CD4-positive, alpha-beta T cell treated with Interferon gamma for 1 hour (primary cell): ENCODE results near the gene HS3ST5.
"Not testable (repeated sequence)": the region's sequence is repeated elsewhere in the genome, so short reads cannot be mapped to it uniquely, and the experiment has no call there.

Experiments used
- DNase-seq: peaks from one replicate; pipeline ENCODE4 v3.0.0-alpha.2; 2020

Gene HS3ST5

DNA sequence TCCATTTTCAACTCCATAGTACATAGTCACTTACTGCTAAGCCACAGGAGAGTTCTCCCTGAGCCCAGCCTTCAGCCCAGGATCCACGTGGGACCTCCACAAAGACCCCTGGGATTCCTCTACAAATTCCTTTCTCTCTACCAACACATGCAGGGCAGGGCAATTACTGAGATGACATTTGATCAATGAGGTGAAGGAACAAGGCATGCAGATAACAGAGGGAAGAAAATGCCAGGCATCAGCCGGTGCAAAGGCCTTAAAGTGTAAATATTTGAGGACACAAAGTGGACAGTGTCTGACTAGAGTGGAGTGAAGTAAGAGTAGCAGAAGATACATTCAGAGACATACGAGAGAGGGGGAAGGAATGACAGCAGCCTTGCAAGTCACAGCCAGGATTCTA is 70.2 kb downstream of the HS3ST5 start:
- no peak for DNase-seq

DNA sequence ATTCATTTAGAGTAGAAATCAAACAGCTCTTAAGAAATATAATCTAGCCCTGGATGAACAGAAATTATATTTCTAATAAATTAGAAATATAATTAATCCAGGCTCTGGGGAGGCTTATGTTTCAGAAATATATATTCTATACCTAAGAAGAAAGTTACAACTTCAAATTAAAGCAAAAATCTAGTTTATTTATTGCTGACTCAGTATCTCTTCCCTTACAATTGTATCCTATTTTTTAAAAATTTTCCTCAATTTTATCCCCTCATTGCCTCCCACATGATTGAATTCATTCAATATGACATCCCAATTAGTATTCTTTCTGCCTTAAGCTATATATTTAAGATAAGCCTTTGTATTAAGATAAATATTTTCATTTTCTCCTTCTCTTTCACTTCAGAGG is 71.4 kb downstream of the HS3ST5 start:
- DNase-seq: no peak

DNA sequence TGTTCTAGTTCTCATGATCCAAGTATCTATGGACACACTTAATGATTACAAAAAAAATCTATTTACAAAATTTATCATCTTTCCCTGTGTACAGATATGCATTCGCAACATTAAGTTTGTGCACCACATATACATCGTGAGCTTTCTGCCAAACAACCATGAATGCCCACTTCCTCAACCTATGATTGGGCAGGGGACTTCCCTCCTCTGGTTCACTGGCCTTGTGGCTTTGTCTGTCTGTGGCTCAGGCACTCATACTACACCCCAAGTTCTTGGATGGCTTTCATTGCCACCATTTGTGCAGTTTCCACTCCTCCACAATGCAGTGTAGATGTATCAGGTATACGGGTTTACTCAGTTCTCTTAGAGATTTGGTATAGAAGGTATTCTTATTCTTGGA is 74.9 kb downstream of the HS3ST5 start:
- DNase-seq: no peak

DNA sequence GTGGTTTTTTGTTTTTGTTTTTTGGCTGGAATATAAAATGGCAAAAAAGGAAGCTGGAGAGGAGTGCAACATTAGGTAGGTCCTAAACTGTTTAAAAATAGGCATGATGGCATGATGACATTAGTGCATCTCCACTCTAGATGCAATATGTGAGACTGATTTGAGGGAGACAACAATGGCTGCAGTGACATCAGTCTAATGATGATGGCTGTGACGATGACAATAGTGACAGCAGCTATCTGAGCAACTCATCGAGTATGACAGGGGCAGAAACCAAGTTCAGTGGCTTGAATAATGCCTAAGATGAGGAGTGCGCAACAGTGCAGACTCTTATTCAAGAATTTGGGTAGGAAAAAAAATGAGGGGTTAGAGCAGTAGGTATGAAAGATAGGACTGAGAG is 82.0 kb downstream of the HS3ST5 start:
- no peak for DNase-seq

DNA sequence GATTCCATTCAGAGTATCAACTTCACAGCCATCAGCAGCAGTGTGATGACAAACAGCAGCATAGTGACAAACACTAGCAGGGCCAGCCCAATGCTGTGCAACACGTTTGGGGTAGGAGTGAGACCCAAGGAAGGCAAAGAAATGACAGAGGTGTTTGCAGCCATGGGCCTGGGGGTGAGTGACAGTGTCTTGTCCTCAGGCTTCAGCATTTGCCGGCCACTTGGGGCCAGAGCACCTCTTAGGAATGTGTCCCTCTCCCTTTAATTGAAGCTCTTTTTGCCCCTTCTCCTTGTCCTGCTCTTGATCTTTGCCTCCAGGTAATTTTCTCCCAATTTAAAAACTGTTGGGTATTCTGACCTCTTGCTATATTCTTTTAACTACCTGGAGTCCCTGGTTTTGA is 84.4 kb downstream of the HS3ST5 start:
- no peak for DNase-seq

DNA sequence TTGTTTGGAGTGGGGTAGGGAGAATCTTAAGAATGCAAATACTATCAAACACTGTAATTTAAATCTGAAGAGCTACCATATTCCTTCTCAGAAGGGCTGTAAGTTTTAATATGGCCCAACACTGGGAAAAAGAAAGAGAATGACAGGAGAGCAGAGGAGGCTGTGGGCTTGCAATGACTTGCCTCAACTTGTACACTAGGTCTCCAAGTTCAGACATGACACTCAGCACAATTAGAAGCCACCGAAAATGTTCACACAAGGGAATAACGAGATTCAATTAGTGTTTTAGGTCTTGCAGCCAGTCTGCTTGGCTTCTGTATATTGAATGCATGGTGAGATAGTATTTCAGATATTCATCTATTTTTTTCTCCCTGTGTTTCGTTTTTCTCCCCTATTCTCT is 89.4 kb downstream of the HS3ST5 start:
- DNase-seq: no peak

DNA sequence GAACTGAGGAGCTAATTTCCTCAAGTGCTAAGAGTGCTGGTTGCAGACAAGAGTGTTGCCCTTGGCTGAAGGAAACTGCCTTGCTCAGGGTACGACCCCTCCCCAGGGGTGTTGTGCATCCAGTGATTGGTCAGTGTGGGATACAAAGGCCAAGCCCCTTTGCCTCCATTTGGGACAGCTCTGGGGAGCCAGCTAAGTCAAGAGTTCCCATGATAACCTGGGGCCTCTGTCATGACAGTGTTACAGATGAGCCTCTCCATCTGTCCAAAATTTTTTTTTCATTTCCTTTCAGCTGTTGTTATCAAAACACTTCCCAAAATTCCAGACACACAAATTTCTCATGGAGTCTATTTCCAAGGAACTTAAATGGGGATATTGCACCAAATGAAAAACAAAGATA is 93.3 kb downstream of the HS3ST5 start:
- DNase-seq: no peak

DNA sequence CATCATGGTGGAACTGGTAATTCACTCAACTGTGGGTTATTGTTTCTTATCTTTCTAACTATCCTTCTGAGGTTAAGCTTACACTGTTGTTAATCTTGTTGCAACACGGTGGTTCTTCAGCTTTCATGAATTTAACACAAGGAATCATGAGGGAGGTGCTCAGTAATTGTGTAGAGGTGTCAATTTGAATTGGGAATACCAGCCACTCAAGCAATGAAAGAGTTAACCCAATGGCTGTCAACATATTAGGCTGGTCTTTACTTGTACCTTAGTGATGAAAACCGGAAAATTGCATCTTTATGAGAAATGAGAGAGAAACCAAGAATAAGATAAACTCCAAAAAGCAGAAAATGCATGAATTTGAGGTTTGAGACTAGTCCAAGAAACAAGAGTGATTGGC is 95.7 kb downstream of the HS3ST5 start:
- DNase-seq: no peak

DNA sequence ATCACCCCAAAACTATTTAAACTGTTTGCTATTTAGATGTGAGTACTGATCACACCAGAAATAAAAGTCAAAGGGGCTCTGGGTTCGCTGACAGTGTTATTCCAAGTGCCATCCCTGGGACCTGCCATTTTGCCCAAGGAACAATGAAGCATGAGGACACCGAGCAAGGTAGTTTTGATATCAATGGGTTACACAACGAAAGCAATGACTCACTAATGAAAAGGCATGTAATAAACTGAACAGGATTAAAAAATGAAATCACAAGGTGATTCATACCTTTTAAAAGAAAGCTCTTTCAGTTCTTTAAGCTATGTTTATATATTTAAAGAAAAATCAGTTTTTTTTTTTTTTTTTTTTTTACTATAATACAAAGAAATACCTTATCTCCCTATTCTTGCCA is 102.0 kb downstream of the HS3ST5 start:
- DNase-seq: no peak

DNA sequence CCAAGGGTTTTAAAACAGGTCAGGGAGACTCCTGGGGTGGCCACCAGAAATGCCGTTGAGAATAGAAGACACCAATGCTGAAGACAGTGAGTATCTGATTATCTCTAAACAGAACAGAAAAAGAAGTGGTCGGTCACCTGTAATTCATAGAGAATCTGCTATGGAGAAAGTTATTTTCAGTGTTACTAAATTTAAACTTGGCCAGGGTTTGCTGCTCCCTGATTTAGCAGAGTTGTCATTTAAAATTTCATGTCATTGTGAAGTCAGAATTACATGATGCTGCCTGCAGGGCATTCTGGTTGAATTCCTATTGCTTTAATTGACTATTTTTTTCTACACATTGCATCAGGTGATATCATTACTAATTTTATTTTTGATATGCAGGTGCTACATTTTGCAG is 114.1 kb downstream of the HS3ST5 start:
- DNase-seq: no peak

DNA sequence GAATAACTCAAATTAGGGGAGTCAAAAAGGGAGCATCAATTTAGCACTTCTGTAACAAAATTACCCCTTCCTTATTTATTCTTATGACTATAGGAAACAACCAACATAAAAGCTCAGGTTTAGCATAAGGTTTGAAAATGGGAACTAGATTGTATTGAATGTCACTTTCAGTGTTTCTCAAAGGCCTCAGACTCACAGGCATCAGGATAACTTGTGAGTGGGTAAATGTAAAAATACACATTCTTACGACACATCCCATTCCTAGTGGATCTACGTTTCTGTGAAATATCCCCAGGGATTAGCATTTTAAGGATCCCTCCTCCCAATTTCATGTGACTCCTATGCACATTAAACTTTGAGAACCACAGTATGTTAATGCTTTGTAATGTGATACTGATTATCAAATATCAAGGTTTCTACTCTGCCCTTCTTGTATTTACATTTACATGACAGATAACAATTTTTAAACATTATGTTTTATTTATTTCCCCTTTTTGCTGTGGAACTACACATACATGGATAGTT is 114.8 kb downstream of the HS3ST5 start:
- DNase-seq: no peak

DNA sequence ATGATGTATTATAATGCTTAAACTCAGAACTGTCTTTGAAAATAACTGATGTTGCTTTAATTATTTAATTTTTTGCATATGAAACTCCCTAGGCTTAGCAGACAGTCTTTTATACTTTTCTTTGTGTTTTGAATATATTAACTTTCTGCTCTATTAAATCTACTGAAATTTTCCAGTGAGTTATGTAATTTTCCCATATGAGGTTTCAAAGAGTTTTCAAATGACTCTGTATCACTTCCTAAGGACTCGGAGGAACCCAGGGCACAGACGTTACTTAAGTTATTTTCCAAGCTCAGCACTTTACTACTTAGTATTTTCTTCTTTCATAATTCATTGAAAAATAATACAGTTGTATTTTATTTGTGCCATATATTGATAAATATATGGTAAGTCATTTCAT is 122.6 kb downstream of the HS3ST5 start:
- no peak for DNase-seq

DNA sequence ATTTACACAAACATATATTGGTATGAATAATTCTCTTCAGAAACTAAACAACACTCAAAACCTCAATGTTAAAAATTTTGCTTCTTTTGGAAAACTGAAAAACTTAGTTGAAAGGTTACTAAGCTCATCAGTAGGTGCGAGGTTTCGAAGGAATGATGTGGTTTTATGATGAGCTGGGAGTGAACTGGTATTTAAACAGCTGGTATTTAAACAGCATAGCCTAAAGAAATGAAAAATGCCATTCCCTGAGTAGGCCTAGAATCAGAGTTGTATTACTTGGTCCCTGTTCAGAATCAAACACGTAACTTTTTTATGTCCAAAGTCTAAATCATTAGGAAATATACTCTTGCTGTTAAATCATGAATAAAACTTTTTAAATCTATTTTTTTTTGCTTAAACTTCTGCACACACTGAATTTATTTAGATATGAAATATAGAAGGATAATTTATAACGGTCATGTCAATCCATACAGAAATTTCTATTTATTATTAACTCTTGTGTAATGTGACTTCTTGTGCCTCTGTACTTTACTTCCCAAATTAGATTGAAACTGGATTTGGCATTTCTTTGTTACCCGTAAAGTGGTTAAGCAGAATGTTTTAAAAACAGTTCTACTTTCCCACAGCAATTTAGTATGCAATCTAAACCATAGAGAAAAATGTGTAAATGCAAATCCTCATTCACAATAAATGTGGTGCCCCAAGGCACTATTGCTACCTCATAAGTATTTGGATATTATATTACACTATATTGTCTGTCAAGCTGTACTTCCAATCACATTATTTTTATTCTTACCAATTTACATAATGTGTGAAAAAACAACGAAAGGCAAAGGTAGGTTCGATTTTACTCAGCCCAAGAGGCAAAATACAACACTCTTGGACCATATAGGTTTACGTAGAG is 124.1 kb downstream of the HS3ST5 start:
- DNase-seq: no peak

DNA sequence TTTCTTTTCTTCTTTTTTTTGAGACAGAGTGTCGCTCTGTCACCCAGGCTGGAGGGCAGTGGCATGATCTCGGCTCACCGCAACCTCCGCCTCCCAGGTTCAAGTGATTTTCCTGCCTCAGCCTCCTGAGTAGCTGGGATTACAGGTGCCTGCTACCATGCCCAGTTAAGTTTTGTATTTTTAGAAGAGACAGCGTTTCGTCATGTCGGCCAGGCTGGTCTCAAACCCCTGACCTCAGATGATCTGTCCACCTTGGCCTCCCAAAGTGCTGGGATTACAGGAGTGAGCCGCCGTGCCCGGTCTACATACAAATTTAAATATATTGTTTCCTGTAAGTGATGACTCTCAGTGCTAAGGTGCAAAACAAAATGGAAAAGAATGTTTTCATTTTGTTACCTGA is 124.8 kb downstream of the HS3ST5 start:
- DNase-seq: not testable (repeated sequence)

DNA sequence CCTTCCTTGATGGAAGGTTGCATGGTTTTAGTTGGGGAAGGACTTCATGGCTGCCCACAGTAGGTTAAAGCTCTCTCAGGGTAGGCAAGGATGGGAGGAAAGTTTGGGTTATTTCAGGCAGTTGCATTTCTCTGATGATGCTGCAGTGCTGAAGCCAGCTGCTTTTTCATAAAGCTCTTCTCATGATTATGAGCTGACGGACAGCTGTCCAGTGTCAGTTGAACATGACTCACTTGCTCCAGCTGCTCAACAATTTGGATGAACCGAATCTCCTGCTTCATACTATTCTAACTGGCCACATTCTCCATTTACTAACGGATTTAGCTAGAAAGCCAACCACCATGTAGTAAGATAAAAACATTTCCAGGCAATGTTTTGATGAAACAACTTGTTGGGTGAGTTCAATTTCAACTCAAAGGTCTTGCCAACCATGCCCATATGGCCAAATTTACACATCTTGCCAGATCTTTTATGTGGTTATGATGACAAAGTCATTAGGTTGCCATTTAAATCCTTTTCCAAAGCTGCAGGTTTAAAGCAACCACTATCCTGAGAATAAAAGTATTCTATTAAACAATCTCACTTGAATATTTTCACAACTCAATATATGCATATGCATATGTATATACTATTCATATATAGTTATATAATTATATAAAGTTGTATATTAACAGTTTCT is 125.9 kb downstream of the HS3ST5 start:
- DNase-seq: no peak

DNA sequence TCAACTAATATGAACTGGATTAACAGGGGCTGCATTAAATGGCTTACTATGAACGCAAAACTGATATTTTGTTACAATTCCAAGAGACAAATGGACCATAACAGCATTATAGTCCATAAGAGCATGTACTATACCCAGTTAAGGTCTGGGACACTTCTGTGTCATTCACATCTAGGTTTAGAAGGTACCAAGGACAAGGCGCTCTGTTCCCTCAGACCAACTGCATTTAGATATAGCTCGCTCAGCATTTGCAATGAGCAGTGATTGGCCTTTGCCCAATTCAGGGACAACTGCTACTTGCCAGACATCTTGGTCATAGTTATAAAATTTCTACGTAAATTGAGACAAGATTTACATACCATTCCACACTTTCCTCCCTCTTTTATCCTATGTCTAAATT is 132.4 kb downstream of the HS3ST5 start:
- DNase-seq: no peak

DNA sequence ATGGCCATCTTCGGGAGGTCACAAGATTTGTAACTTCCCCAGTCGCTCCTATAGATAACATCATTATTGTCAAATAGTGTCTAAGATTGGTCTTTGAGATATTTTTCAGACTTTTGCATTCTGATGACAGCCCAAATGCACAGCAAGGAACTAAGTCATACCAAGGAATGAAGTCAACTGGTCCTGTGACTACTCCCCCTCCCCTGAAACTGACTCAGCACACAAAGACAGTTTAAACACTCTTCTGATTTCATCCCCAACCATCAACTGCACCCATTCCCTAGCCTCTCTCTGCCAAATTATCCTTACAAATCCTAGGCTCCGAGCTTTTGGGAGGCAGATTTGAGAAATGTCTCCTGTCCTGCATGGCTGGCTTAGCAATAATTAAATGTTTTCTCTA is 139.4 kb downstream of the HS3ST5 start:
- DNase-seq: no peak

DNA sequence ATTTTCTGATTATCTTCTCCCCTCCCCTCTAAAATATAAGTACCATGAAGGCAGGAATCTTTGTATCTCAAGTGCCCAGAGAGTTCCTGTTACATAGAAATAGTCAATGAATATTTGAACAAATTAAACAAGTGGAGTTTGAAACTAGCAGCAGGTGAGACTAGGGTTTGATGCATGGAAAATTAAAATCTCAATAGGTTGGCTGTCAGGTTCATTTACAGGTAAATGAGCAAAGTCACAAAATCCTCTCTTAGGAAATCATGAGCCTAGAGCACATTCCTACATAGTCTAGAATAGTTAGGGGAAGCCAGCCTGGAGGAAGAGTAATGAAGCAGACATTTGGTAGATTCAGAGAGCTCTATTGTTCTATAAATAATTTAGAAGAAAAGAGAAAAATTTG is 140.4 kb downstream of the HS3ST5 start:
- no peak for DNase-seq

DNA sequence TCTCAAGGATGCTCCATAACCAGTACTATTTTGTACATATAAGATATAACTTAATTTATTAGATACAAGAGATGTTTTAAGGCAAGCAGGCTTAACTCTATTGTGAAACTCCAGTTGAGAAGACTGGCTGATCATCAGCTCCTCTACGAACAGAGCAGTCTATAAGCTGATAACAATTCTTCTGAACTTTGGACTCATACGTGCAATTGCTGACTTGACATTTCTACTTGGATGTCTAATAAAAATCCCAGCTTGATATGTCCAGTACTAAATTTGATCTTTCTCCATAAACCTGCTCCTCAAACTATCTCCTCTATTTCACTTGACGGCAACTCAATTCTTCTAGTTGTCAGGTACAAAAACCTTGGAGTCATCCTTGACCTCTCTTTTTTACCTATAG is 141.9 kb downstream of the HS3ST5 start:
- no peak for DNase-seq

DNA sequence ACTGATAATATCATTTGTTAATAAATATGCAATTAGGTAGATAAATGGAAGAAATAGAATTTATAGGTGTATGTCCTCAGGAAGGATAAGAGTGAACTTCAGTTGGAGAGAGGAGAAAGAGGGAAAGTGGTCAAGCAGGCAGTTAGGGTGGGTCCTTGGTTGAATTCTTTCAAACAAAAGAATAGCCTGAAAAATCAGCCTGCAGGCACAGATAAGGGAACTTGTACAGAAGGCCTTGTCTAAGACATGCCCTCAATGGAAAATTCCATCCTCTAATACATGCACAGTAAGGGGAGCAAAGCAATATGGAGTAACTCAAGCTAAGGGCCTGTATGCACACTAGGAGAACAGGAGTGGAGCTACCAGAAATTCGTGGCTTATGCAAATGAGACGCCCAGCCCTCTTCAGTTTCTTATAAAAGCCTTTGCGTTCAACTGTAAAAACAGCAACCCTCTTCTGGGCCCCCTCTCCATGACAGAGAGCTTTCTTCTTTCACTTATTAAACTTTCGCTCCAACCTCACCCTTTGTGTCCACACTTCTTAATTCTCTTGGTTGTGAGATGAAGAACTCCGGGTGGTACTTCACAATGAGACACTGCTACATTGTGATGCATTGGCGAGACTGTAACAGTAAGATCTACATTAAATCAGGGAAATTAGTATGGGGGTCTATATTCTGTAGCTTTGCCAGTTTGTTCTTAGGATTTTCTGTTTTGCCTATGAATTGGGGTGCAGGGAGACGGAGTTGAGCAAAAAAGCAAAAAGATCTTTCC is 147.0 kb downstream of the HS3ST5 start:
- DNase-seq: no peak

DNA sequence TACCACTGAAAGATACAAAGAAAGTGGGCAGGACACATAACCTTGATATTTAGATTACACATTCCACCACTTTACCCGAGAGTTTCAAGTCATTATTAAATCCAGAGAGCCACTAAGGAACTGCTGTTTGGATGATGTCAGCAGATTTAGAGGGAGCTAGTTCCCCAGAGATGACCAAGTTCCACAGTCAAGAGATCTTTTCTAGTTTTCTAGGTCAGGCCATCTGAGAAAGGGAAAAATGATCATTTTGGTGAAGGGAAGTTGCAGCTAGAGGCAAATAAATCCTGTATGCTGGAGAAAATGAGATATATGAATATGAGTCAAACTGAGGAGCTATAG is 147.8 kb downstream of the HS3ST5 start:
- DNase-seq: no peak

DNA sequence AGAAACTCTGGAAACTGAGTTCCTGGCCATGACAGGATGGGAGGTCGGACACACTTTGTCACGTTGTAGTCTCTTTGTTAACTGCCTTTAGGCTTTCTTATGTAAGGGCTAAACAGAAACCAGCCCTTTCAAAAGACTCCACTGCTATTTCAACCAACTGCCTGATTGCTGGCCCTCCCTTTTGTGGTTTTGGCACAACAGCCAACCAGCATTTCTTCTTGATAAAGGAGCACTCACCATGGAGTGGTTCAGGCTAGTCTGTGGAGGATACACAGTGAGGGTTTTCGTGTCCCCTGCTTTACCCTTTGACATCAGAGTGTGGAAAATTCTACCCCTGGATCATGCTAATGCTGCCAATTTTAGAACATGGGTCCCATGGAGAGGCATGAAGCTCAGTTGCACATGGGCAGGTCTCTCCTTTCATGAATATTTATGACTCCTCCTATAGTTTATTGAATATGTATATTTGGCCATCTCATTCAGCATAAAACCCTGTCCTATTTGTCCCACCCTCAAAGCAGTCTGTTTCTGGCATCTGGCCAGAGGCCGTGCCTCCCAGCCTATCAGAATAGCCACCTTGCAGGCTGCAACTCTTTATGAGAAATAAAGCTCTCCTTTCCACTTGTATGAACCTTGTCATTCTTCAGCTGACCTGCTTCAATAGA is 148.3 kb downstream of the HS3ST5 start:
- no peak for DNase-seq

DNA sequence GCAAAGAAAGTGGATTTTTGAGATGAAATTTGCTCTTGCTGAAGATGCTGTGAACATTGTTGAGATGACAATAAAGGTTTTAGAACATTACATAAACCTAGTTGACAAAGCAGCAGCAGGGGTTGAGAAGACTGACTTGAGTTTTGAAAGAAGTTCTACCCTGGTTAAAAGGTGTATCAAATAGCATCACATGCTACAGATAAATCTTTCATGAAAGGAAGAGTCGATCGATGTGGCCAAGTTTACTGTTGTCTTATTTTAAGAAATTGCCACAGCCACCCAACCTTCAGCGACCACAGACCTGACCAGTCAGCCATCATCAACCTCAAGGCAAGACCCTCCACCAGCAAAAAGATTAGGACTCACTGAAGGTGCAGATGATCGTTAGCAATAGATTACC is 155.3 kb downstream of the HS3ST5 start:
- DNase-seq: no peak
